ENCODE data around the gene CLIC6. TPM values are rescaled to one million over a fixed set of nuclear protein-coding genes. Genes with fewer than 3 reads are reported as not detected.

Gene CLIC6
- total RNA-seq, 1 donor from 2014 or later: 23.5 TPM

- Histone ChIP-seq H3K9me3 (peaks cover 6% of the 10 kb centered on the region), H3K36me3 (no peaks in the 10 kb centered on the region), H3K27ac (no peak overlapping the region), H3K4me3 (no peak overlapping the region), H3K4me1 (no peaks in the 10 kb centered on the region), H3K27me3 (ENCODE audit: low read depth) (no peaks in the 10 kb centered on the region)
- intact Hi-C loops (cut with DNase I): no loop called here
- DNase-seq (no peak), ATAC-seq (no peak)
- TF ChIP-seq, protein P1, sequence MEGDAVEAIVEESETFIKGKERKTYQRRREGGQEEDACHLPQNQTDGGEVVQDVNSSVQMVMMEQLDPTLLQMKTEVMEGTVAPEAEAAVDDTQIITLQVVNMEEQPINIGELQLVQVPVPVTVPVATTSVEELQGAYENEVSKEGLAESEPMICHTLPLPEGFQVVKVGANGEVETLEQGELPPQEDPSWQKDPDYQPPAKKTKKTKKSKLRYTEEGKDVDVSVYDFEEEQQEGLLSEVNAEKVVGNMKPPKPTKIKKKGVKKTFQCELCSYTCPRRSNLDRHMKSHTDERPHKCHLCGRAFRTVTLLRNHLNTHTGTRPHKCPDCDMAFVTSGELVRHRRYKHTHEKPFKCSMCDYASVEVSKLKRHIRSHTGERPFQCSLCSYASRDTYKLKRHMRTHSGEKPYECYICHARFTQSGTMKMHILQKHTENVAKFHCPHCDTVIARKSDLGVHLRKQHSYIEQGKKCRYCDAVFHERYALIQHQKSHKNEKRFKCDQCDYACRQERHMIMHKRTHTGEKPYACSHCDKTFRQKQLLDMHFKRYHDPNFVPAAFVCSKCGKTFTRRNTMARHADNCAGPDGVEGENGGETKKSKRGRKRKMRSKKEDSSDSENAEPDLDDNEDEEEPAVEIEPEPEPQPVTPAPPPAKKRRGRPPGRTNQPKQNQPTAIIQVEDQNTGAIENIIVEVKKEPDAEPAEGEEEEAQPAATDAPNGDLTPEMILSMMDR (IDR thresholded peaks at IDR 0.05): no peak
These were observed 21.2 kb upstream of the CLIC6 start for GRCh38 chr21:34647555-34647954.

DNA sequence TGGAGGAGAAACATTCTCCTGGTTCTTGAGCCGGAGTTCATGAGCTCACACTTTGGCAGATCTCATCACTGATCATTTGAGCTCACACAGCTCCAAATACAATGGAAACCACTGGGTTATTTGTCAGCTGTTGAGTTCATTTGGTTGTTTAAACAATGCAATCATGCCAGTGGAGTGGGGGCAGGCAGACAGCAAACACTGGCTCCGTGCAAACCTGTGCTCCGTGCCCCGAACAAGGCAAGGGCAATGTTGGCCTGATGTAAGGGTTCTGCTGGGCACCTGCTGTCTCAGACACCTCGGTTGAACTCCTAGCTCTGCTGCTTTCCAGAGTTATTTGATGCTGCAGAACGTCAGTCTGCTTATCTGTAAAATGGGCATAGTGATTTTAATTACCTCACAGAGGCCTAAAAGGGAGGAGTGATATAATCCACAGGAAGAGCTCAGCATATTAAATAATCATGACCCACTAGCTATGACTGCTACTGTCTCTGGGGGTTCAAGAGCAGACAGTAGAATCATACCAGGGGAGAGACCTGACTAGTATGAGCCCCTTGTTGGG, 20.0 kb upstream of the CLIC6 start:
- Histone ChIP-seq H3K9me3 (peaks cover 6% of the 10 kb centered on the region), H3K4me1 (no peaks in the 10 kb centered on the region), H3K27ac (no peak overlapping the region), H3K36me3 (no peaks in the 10 kb centered on the region), H3K4me3 (no peak overlapping the region), H3K27me3 (ENCODE audit: low read depth) (no peaks in the 10 kb centered on the region)
- TF ChIP-seq, protein P1 (IDR thresholded peaks at IDR 0.05): no peak
- DNase-seq (no peak), ATAC-seq (no peak)
- intact Hi-C loops (cut with DNase I): no loop called here

- H3K27me3 ChIP-seq (ENCODE audit: low read depth): no peaks in the 10 kb centered on the region
- no peak overlapping the region for H3K27ac ChIP-seq
- intact Hi-C loops (cut with DNase I): no loop called here
- H3K36me3 ChIP-seq: no peaks in the 10 kb centered on the region
- no peak for DNase-seq
- TF ChIP-seq, protein P1 (IDR thresholded peaks at IDR 0.05): no peak
- H3K9me3 ChIP-seq: peaks cover 6% of the 10 kb centered on the region
- no peak for ATAC-seq
- no peaks in the 10 kb centered on the region for H3K4me1 ChIP-seq
- no peak overlapping the region for H3K4me3 ChIP-seq
These were observed 19.4 kb upstream of the CLIC6 start for GRCh38 chr21:34649400-34649799.

DNA sequence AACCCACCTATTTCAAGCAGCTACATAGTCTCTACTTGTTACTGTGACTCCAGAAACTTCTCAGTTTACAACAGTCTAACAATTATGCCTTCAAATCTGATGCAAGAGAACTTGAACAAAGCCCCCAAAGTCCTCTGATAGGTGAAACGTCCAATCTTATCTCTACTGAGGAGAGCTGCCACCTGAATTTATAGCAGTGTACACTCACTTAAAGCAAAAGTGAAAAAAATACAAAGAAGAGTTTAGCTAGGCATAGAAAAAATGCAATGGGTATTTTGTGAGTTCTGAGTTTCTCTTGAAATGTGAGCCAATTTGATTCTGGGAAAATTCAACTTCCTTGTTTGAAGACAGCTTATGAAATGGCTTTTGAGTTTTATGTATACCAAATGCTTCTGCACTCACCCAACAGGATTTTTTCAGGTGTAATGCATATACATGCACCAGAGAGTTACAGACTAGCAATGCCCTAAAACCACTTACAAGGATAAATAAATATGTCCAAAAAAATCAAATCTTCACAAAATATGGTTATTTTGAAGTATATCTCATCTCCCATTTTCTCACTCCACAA, 17.8 kb upstream of the CLIC6 start:
- H3K4me1 ChIP-seq: no peaks in the 10 kb centered on the region
- peaks cover 6% of the 10 kb centered on the region for H3K9me3 ChIP-seq
- intact Hi-C loops (cut with DNase I): no loop called here
- no peak overlapping the region for H3K4me3 ChIP-seq
- TF ChIP-seq, protein P1 (IDR thresholded peaks at IDR 0.05): no peak
- no peak overlapping the region for H3K27ac ChIP-seq
- no peak for ATAC-seq
- H3K27me3 ChIP-seq (ENCODE audit: low read depth): no peaks in the 10 kb centered on the region
- no peak for DNase-seq
- no peaks in the 10 kb centered on the region for H3K36me3 ChIP-seq

- Histone ChIP-seq H3K27ac (no peak overlapping the region), H3K4me1 (no peaks in the 10 kb centered on the region), H3K36me3 (no peaks in the 10 kb centered on the region), H3K4me3 (no peak overlapping the region), H3K27me3 (ENCODE audit: low read depth) (no peaks in the 10 kb centered on the region), H3K9me3 (peaks cover 6% of the 10 kb centered on the region)
- ATAC-seq (no peak), DNase-seq (no peak)
- intact Hi-C loops (cut with DNase I): no loop called here
- TF ChIP-seq, protein P1 (IDR thresholded peaks at IDR 0.05): no peak
These were observed 17.2 kb upstream of the CLIC6 start for GRCh38 chr21:34651642-34652041.

Data from lower lobe of right lung (tissue), 2 donors.